ENCODE data around the gene CXorf58. TPM values are rescaled to one million over a fixed set of nuclear protein-coding genes. Genes with fewer than 3 reads are reported as not detected.
A peak's percentile ranks its signal among the peaks of the same experiment; 100 is the strongest.

The CXorf58 gene
- total and polyA plus RNA-seq, 2 of the 4 experiments (the other 2 are of a cell fraction): not detected

DNA sequence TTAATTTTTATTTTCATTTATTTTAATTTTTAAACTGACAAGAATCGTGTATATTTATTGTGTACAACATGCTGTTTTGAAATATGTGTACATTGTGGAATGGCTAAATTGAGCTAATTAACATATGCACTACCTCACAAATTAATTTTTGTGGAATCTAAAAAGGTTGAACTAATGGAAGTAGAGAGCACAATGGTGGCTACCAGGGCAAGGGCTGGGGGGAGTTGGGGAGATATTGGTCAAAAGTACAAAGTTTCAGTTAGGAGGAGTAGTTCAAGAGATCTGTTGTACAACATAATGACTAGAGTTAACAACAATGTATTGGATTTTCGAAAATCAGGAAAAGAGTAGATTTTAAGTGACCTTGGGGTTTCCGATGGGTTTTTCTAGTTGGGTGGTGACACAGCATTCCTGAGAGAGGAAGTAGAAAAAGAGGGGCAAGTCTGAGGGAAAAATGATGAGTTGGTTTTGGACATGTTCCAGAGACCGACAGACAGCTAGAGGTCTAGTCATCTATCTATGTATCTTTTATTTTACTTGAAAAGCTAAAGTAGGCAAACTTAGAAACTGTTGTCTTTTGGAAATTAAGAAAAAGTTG, 23.3 kb upstream of the CXorf58 start:
- H4K8ac ChIP-seq (ENCODE audit: low read depth in 2 of 2, low read length in 2 of 2): no peak overlapping the region
- no peaks in the 10 kb centered on the region for H3K27me3 ChIP-seq (ENCODE audit: control insufficient read depth, insufficient read depth, low read length)
- 0 out of 4 replicates have a peak, but pooled peaks cover 0 to 3% of the 10 kb centered on the region in 2 experiments for H3K79me1 ChIP-seq (ENCODE audit: low read depth in 1 of 2, low read length in 2 of 2)
- H4K5ac ChIP-seq (ENCODE audit: low read depth, low read length): 0 out of 2 replicates have a peak overlapping the region, but pooled peaks have one; percentile 22
- no peaks in the 10 kb centered on the region for H4K20me1 ChIP-seq (ENCODE audit: insufficient read depth, low read length)
- no peak overlapping the region for H2BK120ac ChIP-seq (ENCODE audit: low read depth, low read length)
- intact Hi-C loops (cut with micrococcal nuclease): no loop called here
- TF ChIP-seq MXI1 (IDR thresholded peaks at IDR 0.05; ENCODE audit: borderline replicate concordance, low read depth, low read length) (no peak), FOS (IDR thresholded peaks at IDR 0.05; ENCODE audit: low read depth, low read length) (no peak), SMC3 (IDR thresholded peaks at IDR 0.05; ENCODE audit: low read depth, low read length) (no peak)
- no peak overlapping the region for H2BK20ac ChIP-seq (ENCODE audit: low read depth, low read length)
- H3K14ac ChIP-seq (replicated peaks; ENCODE audit: low read depth, low read length): no peak overlapping the region; the same call in 1 of the 2 replicates
- H2AK9ac ChIP-seq (replicated peaks; ENCODE audit: low read depth, low read length, poor library complexity): no peak overlapping the region
- no peak overlapping the region for H4K91ac ChIP-seq (ENCODE audit: insufficient read depth, low read depth, low read length)
- dilution Hi-C loops (cut with HindIII; ENCODE audit: low sequenced_read_pairs, unreplicated experiment): no loop called here
- no peak overlapping the region for H3K27ac ChIP-seq (ENCODE audit: insufficient read depth, low read length)
- H3K4me3 ChIP-seq (ENCODE audit: insufficient read depth, low read depth, low read length): no peak overlapping the region
- H3K18ac ChIP-seq (ENCODE audit: low read depth, low read length): peak overlapping the region; percentile 70; the same call in 1 of the 2 replicates
- ATAC-seq (ENCODE audit: low read depth): no peak
- H2BK15ac ChIP-seq (ENCODE audit: low read depth, low read length): no peak overlapping the region
- no peaks in the 10 kb centered on the region for H3K36me3 ChIP-seq (ENCODE audit: control insufficient read depth, insufficient read depth, low read length)
- no TSS peak for BruUV-seq (replicated peaks)
- 17% methylated on average over 1 of the region's 4 CpGs; no CpG with 5 or more reads in 1 of the 2 experiments for WGBS, 2 experiments (ENCODE audit: extremely low coverage in 2 of 2, insufficient read length in 1 of 2)
- H3K9ac ChIP-seq (ENCODE audit: low read depth, low read length): no peak overlapping the region
- peak; percentile 50 for DNase-seq
- no peak overlapping the region for H3K4ac ChIP-seq (ENCODE audit: low read depth, low read length)
- peak overlapping the region; percentile 21; the same call in 1 of the 2 replicates for H3K4me2 ChIP-seq (ENCODE audit: low read depth, low read length)
- ChIA-PET POLR2A (ENCODE audit: unreplicated experiment) (no interaction called here), CTCF (no interaction called here)
- no peak overlapping the region for H2AK5ac ChIP-seq (ENCODE audit: low read depth, low read length)
- in situ Hi-C loops (cut with MboI; ENCODE audit: low sequenced_read_pairs): no loop called here
- peaks cover 9% of the 10 kb centered on the region; the same call in 1 of the 2 replicates for H3K4me1 ChIP-seq (ENCODE audit: control insufficient read depth, insufficient read depth, low read length)
- no peak overlapping the region for H3K23ac ChIP-seq (ENCODE audit: low read depth, low read length)
- H3K56ac ChIP-seq (ENCODE audit: extremely low read depth, insufficient read depth, low read length): no peak overlapping the region
- no peaks in the 10 kb centered on the region for H3K9me1 ChIP-seq (ENCODE audit: insufficient read depth, low read length)
- H3K9me3 ChIP-seq (ENCODE audit: control insufficient read depth, insufficient read depth, low read length): no peaks in the 10 kb centered on the region
- H2BK5ac ChIP-seq (ENCODE audit: low read depth, low read length, poor library complexity, severe bottlenecking): peak overlapping the region; percentile 49
- no peak overlapping the region for H2AFZ ChIP-seq (replicated peaks; ENCODE audit: low read length, poor library complexity)

Data from IMR-90 (cell line).